DND-41 (cell line): ENCODE results near the gene PDE4DIP.
"Not testable (repeated sequence)": the region's sequence is repeated elsewhere in the genome, so short reads cannot be mapped to it uniquely, and the experiment has no call there.

Experiments used
- ATAC-seq: fragments of 200-7000 bp; cut with Tn5 transposase; 3 replicates; pipeline ENCODE4 v1.9.1; 2021; ENCODE audit warnings: low read depth; ENCODE audit not compliant: insufficient read depth
- DNase-seq: peaks from one replicate; pipeline ENCODE4 v3.0.0-alpha.2; 2020
- H2AFZ ChIP-seq: 2 replicates; pipeline ENCODE4 v1.6.0; 2012; ENCODE audit warnings: low read depth, low read length
- H3K27ac ChIP-seq: 2 replicates; pipeline ENCODE4 v1.5.1; 2012; ENCODE audit warnings: low read length, inconsistent platforms
- H3K27me3 ChIP-seq: fragments of 200-600 bp; sonication (generic); 2 replicates; pipeline ENCODE4 v1.6.0; 2012; ENCODE audit warnings: low read length, mild to moderate bottlenecking, inconsistent platforms; ENCODE audit not compliant: insufficient read depth, poor library complexity
- H3K36me3 ChIP-seq: 2 replicates; pipeline ENCODE4 v1.5.1; 2012; ENCODE audit warnings: low read length, inconsistent platforms; ENCODE audit not compliant: insufficient read depth
- H3K4me1 ChIP-seq: 2 replicates; pipeline ENCODE4 v1.5.1; 2012; ENCODE audit warnings: mild to moderate bottlenecking, low read length; ENCODE audit not compliant: insufficient read depth
- H3K4me2 ChIP-seq: 2 replicates; pipeline ENCODE4 v1.6.0; 2012; ENCODE audit warnings: mild to moderate bottlenecking, moderate library complexity, low read length, inconsistent platforms; ENCODE audit not compliant: insufficient read depth
- H3K4me3 ChIP-seq, 2 experiments: fragments of 200-600 bp in 1 of 2; shearing (Covaris generic) in 1 of 2; 2 replicates each; pipeline ENCODE4 v1.5.1; 2012 to 2016; ENCODE audit warnings: inconsistent platforms in 2 of 2, low read length in 2 of 2, mild to moderate bottlenecking in 2 of 2, low read depth in 1 of 2, moderate library complexity in 1 of 2
- H3K79me2 ChIP-seq: 2 replicates; pipeline ENCODE4 v1.6.0; 2012; ENCODE audit warnings: low read length, inconsistent platforms; ENCODE audit not compliant: insufficient read depth
- H3K9ac ChIP-seq: 2 replicates; pipeline ENCODE4 v1.6.0; 2012; ENCODE audit warnings: low read depth, mild to moderate bottlenecking, inconsistent platforms, low read length, moderate library complexity
- H3K9me3 ChIP-seq: 2 replicates; pipeline ENCODE4 v1.5.1; 2012; ENCODE audit warnings: low read length, moderate library complexity, mild to moderate bottlenecking, inconsistent platforms; ENCODE audit not compliant: insufficient read depth, severe bottlenecking
- H4K20me1 ChIP-seq: 2 replicates; pipeline ENCODE4 v1.6.0; 2012; ENCODE audit warnings: low read length; ENCODE audit not compliant: insufficient read depth

PDE4DIP gene

GRCh38 chr1:148958343-148958742, 114.1 kb downstream of the PDE4DIP start:
- not testable (repeated sequence) for H3K4me2 ChIP-seq, H3K27ac ChIP-seq, H3K36me3 ChIP-seq, ATAC-seq, H4K20me1 ChIP-seq, DNase-seq, H3K9ac ChIP-seq, H3K9me3 ChIP-seq, H3K4me3 ChIP-seq, H3K4me1 ChIP-seq, H3K27me3 ChIP-seq, H2AFZ ChIP-seq, H3K79me2 ChIP-seq

- not testable (repeated sequence) for H4K20me1 ChIP-seq, H3K4me2 ChIP-seq
Measured at GRCh38 chr1:148960212-148961000, 116.2 kb downstream of the PDE4DIP start.

GRCh38 chr1:148962127-148962857, 118.1 kb downstream of the PDE4DIP start:
- not testable (repeated sequence) for H3K27ac ChIP-seq, H3K27me3 ChIP-seq, H4K20me1 ChIP-seq, H3K9me3 ChIP-seq, H3K79me2 ChIP-seq, DNase-seq, H3K4me1 ChIP-seq, H3K4me2 ChIP-seq, H3K4me3 ChIP-seq, H2AFZ ChIP-seq, ATAC-seq, H3K9ac ChIP-seq, H3K36me3 ChIP-seq

More at GRCh38 chr1:148960212-148961000, 116.2 kb downstream of the PDE4DIP start:
- not testable (repeated sequence) for H3K27me3 ChIP-seq, H3K4me1 ChIP-seq, H3K9me3 ChIP-seq, H3K4me3 ChIP-seq, H3K79me2 ChIP-seq, DNase-seq, H3K36me3 ChIP-seq, H3K27ac ChIP-seq, H3K9ac ChIP-seq, ATAC-seq, H2AFZ ChIP-seq

- H3K9me3 ChIP-seq, H3K27me3 ChIP-seq, H3K4me3 ChIP-seq, H3K27ac ChIP-seq, H4K20me1 ChIP-seq, DNase-seq, H3K9ac ChIP-seq, H3K36me3 ChIP-seq, H3K4me1 ChIP-seq, H2AFZ ChIP-seq, H3K79me2 ChIP-seq, H3K4me2 ChIP-seq: not testable (repeated sequence)
- peak; percentile 95 for ATAC-seq
Measured at GRCh38 chr1:148966084-148966483, 121.9 kb downstream of the PDE4DIP start.

GRCh38 chr1:148967580-148967979, 123.4 kb downstream of the PDE4DIP start:
- not testable (repeated sequence) for H3K9me3 ChIP-seq, ATAC-seq, H3K79me2 ChIP-seq, H3K27me3 ChIP-seq, H2AFZ ChIP-seq, DNase-seq, H4K20me1 ChIP-seq, H3K27ac ChIP-seq, H3K4me3 ChIP-seq, H3K4me2 ChIP-seq, H3K4me1 ChIP-seq, H3K36me3 ChIP-seq, H3K9ac ChIP-seq

GRCh38 chr1:148968682-148969081, 124.5 kb downstream of the PDE4DIP start:
- H3K27me3 ChIP-seq, H4K20me1 ChIP-seq, H3K36me3 ChIP-seq, H2AFZ ChIP-seq, H3K4me3 ChIP-seq, H3K9ac ChIP-seq, H3K4me1 ChIP-seq, H3K4me2 ChIP-seq, DNase-seq, H3K79me2 ChIP-seq, ATAC-seq, H3K9me3 ChIP-seq, H3K27ac ChIP-seq: not testable (repeated sequence)

- not testable (repeated sequence) for H2AFZ ChIP-seq, H3K9me3 ChIP-seq, H3K4me2 ChIP-seq
Measured at GRCh38 chr1:148969126-148969525, 124.9 kb downstream of the PDE4DIP start.

GRCh38 chr1:148975453-148975852, 131.2 kb downstream of the PDE4DIP start:
- Histone ChIP-seq H3K4me2 (peak overlapping the region; percentile 42; the same call in 1 of the 2 replicates), H3K4me1 (peaks cover 19% of the 10 kb centered on the region), H3K36me3 (peaks cover 15% of the 10 kb centered on the region), H3K27ac (peak overlapping the region; percentile 70)
- peak; percentile 74 for ATAC-seq
- not testable (repeated sequence) for DNase-seq, H3K27me3 ChIP-seq, H3K9ac ChIP-seq, H2AFZ ChIP-seq, H3K9me3 ChIP-seq, H3K79me2 ChIP-seq, H4K20me1 ChIP-seq, H3K4me3 ChIP-seq

More at GRCh38 chr1:148969126-148969525, 124.9 kb downstream of the PDE4DIP start:
- not testable (repeated sequence) for DNase-seq, H3K4me3 ChIP-seq, H3K9ac ChIP-seq, H3K79me2 ChIP-seq, H3K27me3 ChIP-seq, H4K20me1 ChIP-seq, ATAC-seq, H3K4me1 ChIP-seq, H3K36me3 ChIP-seq, H3K27ac ChIP-seq
